Lower leg skin (tissue), 4 donors: ENCODE data around the gene NABP1. TPM values are rescaled to one million over a fixed set of nuclear protein-coding genes. Genes with fewer than 3 reads are reported as not detected.

Experiments used
- DNase-seq, 2 donors: peaks; one replicate each; pipeline ENCODE4 v3.0.0-alpha.2; 2019; ENCODE audit warnings: low spot score in 2 of 2
- H3K4me3 ChIP-seq: fragments of 200-600 bp; sonication (generic); 2 replicates; pipeline ENCODE4 v1.5.1; 2017; ENCODE audit warnings: mild to moderate bottlenecking, low read depth; ENCODE audit not compliant: poor library complexity, severe bottlenecking
- CTCF ChIP-seq, 3 donors: fragments of 450-650 bp; IDR thresholded peaks; one replicate each; pipeline ENCODE4 v1.5.1; 2016; ENCODE audit warnings: antibody characterized with exemption in 3 of 3, mild to moderate bottlenecking in 3 of 3, moderate library complexity in 2 of 3
- POLR2A ChIP-seq, 2 donors: fragments of 450-650 bp; IDR thresholded peaks; one replicate each; pipeline ENCODE4 v1.6.1; 2016 to 2017; ENCODE audit warnings: antibody characterized with exemption in 2 of 2, mild to moderate bottlenecking in 1 of 2, moderate library complexity in 1 of 2
- WGBS, 2 donors: methylation state at CpG; one replicate each; pipeline ENCODE4 v1.1.5; 2018; 5-methylcytosine and 5-hydroxymethylcytosine counted together
- intact Hi-C: fragments of 100-400 bp; cut with DNase I; formaldehyde crosslinking; loops from one replicate; pipeline ENCODE4 v1.15.0; 2023; ENCODE audit warnings: low total_unique reads
- total RNA-seq, 4 donors: library from RNA; depleted of rRNA; stranded (reverse); fragments of >200 nt; gene quantifications; one replicate each; pipeline ENCODE4 v1.1.0, GENCODE V29; 2016

NABP1 gene
- total RNA-seq, 4 donors from 2014 or later, result 6.2 to 38.0 (median 9.5) TPM

GRCh38 chr2:191710411-191710900 is 32.5 kb downstream of the NABP1 start:
- no peak for DNase-seq
- TF ChIP-seq POLR2A (IDR thresholded peaks at IDR 0.05), result no peak
- TF ChIP-seq CTCF (IDR thresholded peaks at IDR 0.05), result no peak
- no peak overlapping the region for H3K4me3 ChIP-seq
- WGBS, 2 donors, result 100% methylated on average over 1 of the region's 1 CpG
- intact Hi-C loops, result no loop called here

- 76 to 93% methylated on average over 2 of the region's 2 CpGs for WGBS, 2 donors
- intact Hi-C loops, result no loop called here
- TF ChIP-seq CTCF (IDR thresholded peaks at IDR 0.05) (no peak), POLR2A (IDR thresholded peaks at IDR 0.05) (no peak)
- no peak overlapping the region for H3K4me3 ChIP-seq
- no peak for DNase-seq
Observed at GRCh38 chr2:191711621-191712020, 33.7 kb downstream of the NABP1 start.

DNA sequence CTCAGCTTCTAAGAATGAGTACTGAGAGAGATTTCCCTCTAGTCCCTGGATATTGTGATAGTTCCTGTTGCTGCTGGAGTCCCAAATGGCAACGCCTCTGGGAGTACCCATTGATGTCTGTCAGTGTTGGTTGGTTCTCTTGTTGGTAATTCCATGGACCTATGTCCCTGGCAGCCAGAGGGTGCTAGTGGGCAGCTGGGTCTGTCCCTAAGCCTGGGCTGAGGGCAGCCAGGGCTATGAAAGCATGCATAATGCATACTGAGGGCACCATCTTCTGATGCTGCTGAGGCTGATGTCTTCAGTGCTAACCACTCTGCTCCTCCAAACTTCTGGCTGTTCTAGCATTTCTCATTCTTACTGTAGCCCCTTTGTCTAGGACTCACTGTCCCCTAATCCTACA is 35.9 kb downstream of the NABP1 start:
- no peak for DNase-seq
- intact Hi-C loops, result no loop called here
- TF ChIP-seq POLR2A (IDR thresholded peaks at IDR 0.05), result no peak
- no peak for TF ChIP-seq CTCF (IDR thresholded peaks at IDR 0.05)
- no peak overlapping the region for H3K4me3 ChIP-seq
- 67 to 84% methylated on average over 1 of the region's 1 CpG for WGBS, 2 donors

- TF ChIP-seq CTCF (IDR thresholded peaks at IDR 0.05), result no peak
- no peak for TF ChIP-seq POLR2A (IDR thresholded peaks at IDR 0.05)
- H3K4me3 ChIP-seq, result no peak overlapping the region
- intact Hi-C loops, result no loop called here
- no peak for DNase-seq
- 90 to 93% methylated on average over 4 of the region's 4 CpGs for WGBS, 2 donors
Observed at GRCh38 chr2:191714925-191715324, 37.0 kb downstream of the NABP1 start.

GRCh38 chr2:191715471-191715870 is 37.5 kb downstream of the NABP1 start:
- no peak overlapping the region for H3K4me3 ChIP-seq
- DNase-seq, result no peak
- intact Hi-C loops, result no loop called here
- 90 to 96% methylated on average over 2 of the region's 2 CpGs for WGBS, 2 donors
- no peak for TF ChIP-seq CTCF (IDR thresholded peaks at IDR 0.05)
- no peak for TF ChIP-seq POLR2A (IDR thresholded peaks at IDR 0.05)

- 62 to 73% methylated on average over 2 of the region's 2 CpGs for WGBS, 2 donors
Observed at GRCh38 chr2:191719261-191719660, 41.3 kb downstream of the NABP1 start.

More at GRCh38 chr2:191719261-191719660, 41.3 kb downstream of the NABP1 start:
- no peak overlapping the region for H3K4me3 ChIP-seq
- no peak for DNase-seq
- intact Hi-C loops, result no loop called here
- no peak for TF ChIP-seq POLR2A (IDR thresholded peaks at IDR 0.05)
- TF ChIP-seq CTCF (IDR thresholded peaks at IDR 0.05), result no peak
